NCI-H128 (cell line): Measurements from ENCODE around the gene ADGRG1.
"Not testable (repeated sequence)": the region's sequence is repeated elsewhere in the genome, so short reads cannot be mapped to it uniquely, and the experiment has no call there.

Experiments used
- DNase-seq: peaks from one replicate; lab custom pipeline; 2025; ENCODE audit not compliant: unreplicated experiment; lab: John Stamatoyannopoulos, UW

ADGRG1 gene

GRCh38 chr16:57666353-57667047 lies 38.1 kb downstream of the ADGRG1 start:
- no peak for DNase-seq

GRCh38 chr16:57667048-57667525 lies 38.7 kb downstream of the ADGRG1 start:
- no peak for DNase-seq

GRCh38 chr16:57667526-57668262 lies 39.3 kb downstream of the ADGRG1 start:
- no peak for DNase-seq

- no peak for DNase-seq
These were observed 39.8 kb downstream of the ADGRG1 start, which contains the start of gene ADGRG3 for GRCh38 chr16:57668263-57668571. TSS of gene ADGRG3 (plus strand) at chr16:57668306. CDS start at chr16:57668348, 42 bp downstream.

- DNase-seq, result no peak
These were observed 40.4 kb downstream of the ADGRG1 start for GRCh38 chr16:57668630-57669475.

- no peak for DNase-seq
These were observed 41.2 kb downstream of the ADGRG1 start for GRCh38 chr16:57669476-57670162.

- no peak for DNase-seq
These were observed 41.8 kb downstream of the ADGRG1 start for GRCh38 chr16:57670196-57670595.

GRCh38 chr16:57671451-57671850 lies 43.0 kb downstream of the ADGRG1 start:
- not testable (repeated sequence) for DNase-seq

- DNase-seq, result no peak
These were observed 44.0 kb downstream of the ADGRG1 start for GRCh38 chr16:57672416-57672815.

GRCh38 chr16:57672824-57673223 lies 44.4 kb downstream of the ADGRG1 start:
- no peak for DNase-seq

- no peak for DNase-seq
These were observed 47.5 kb downstream of the ADGRG1 start for GRCh38 chr16:57675741-57676551.

GRCh38 chr16:57676553-57677085 lies 48.2 kb downstream of the ADGRG1 start:
- no peak for DNase-seq

- no peak for DNase-seq
These were observed 49.4 kb downstream of the ADGRG1 start for GRCh38 chr16:57677622-57678369.

GRCh38 chr16:57679016-57679415 lies 50.6 kb downstream of the ADGRG1 start:
- DNase-seq, result no peak

GRCh38 chr16:57679767-57680482 lies 51.5 kb downstream of the ADGRG1 start:
- DNase-seq, result no peak

- DNase-seq, result no peak
These were observed 52.5 kb downstream of the ADGRG1 start for GRCh38 chr16:57680842-57681375.

GRCh38 chr16:57681950-57682728 lies 53.7 kb downstream of the ADGRG1 start:
- no peak for DNase-seq
